ENCODE measurements around the gene SCYGR5. TPM values are rescaled to one million over a fixed set of nuclear protein-coding genes. Genes with fewer than 3 reads are reported as not detected.

The SCYGR5 gene
- polyA plus RNA-seq, 1 donor (not counting 4 experiments of a cell fraction or from before 2014, with no cell fraction given), result not detected

- FAIRE-seq (no peak), DNase-seq (ENCODE audit: low read depth, low spot score) (no peak)
- Histone ChIP-seq H4K20me1 (ENCODE audit: control insufficient read depth, extremely low read depth, insufficient read depth, low read length) (no peaks in the 10 kb centered on the region), H3K4me2 (ENCODE audit: control insufficient read depth, extremely low read depth, insufficient read depth, low read depth, low read length) (no peak overlapping the region), H3K9me3 (ENCODE audit: control insufficient read depth, low read depth, low read length) (peaks cover 1% of the 10 kb centered on the region), H3K27me3 (ENCODE audit: control insufficient read depth, extremely low read depth, insufficient read depth, low read length) (no peaks in the 10 kb centered on the region), H3K9ac (ENCODE audit: control insufficient read depth, extremely low read depth, insufficient read depth, low read length) (no peak overlapping the region), H3K79me2 (ENCODE audit: control insufficient read depth, insufficient read depth, low read length) (no peaks in the 10 kb centered on the region), H3K4me3 (ENCODE audit: control insufficient read depth in 2 of 3, extremely low read depth in 1 of 3, insufficient read depth in 2 of 3, low read depth in 1 of 3, low read length in 3 of 3) (no peak overlapping the region), H3K27ac (ENCODE audit: control insufficient read depth, insufficient read depth, low read length) (no peak overlapping the region), H3K9me1 (ENCODE audit: control insufficient read depth, extremely low read depth, insufficient read depth, low read length) (no peaks in the 10 kb centered on the region), H3K4me1 (ENCODE audit: control insufficient read depth, extremely low read depth, insufficient read depth, low read length) (peaks cover 7% of the 10 kb centered on the region), H2AFZ (ENCODE audit: control insufficient read depth, low read length) (no peak overlapping the region), H3K36me3 (ENCODE audit: control insufficient read depth in 2 of 2, extremely low read depth in 1 of 2, insufficient read depth in 2 of 2, low read length in 2 of 2) (no peaks in the 10 kb centered on the region)
- TF ChIP-seq CTCF (optimal IDR thresholded peaks at IDR 0.05 in 1 of 3, IDR thresholded peaks at IDR 0.05 in 1 of 3, conservative IDR thresholded peaks at IDR 0.05 in 1 of 3; ENCODE audit: extremely low read depth in 1 of 3, insufficient read depth in 2 of 3, low read length in 3 of 3), result no peak
- no peak for TF ChIP-seq EZH2 (IDR thresholded peaks at IDR 0.05; ENCODE audit: low read length)
- dilution Hi-C loops (cut with MboI; ENCODE audit: extremely low pct_ligation_motif_present, low sequenced_read_pairs), result no loop called here
Observed at GRCh38 chr2:227627769-227628168, 38.8 kb upstream of the SCYGR5 start.

- Histone ChIP-seq H2AFZ (ENCODE audit: control insufficient read depth, low read length) (no peak overlapping the region), H3K9ac (ENCODE audit: control insufficient read depth, extremely low read depth, insufficient read depth, low read length) (no peak overlapping the region), H3K36me3 (ENCODE audit: control insufficient read depth in 2 of 2, extremely low read depth in 1 of 2, insufficient read depth in 2 of 2, low read length in 2 of 2) (no peaks in the 10 kb centered on the region), H3K4me3 (ENCODE audit: control insufficient read depth in 2 of 3, extremely low read depth in 1 of 3, insufficient read depth in 2 of 3, low read depth in 1 of 3, low read length in 3 of 3) (no peak overlapping the region), H3K4me2 (ENCODE audit: control insufficient read depth, extremely low read depth, insufficient read depth, low read depth, low read length) (no peak overlapping the region), H3K27me3 (ENCODE audit: control insufficient read depth, extremely low read depth, insufficient read depth, low read length) (no peaks in the 10 kb centered on the region), H3K79me2 (ENCODE audit: control insufficient read depth, insufficient read depth, low read length) (no peaks in the 10 kb centered on the region), H3K4me1 (ENCODE audit: control insufficient read depth, extremely low read depth, insufficient read depth, low read length) (no peaks in the 10 kb centered on the region), H3K9me3 (ENCODE audit: control insufficient read depth, low read depth, low read length) (no peaks in the 10 kb centered on the region), H4K20me1 (ENCODE audit: control insufficient read depth, extremely low read depth, insufficient read depth, low read length) (no peaks in the 10 kb centered on the region), H3K9me1 (ENCODE audit: control insufficient read depth, extremely low read depth, insufficient read depth, low read length) (no peaks in the 10 kb centered on the region), H3K27ac (ENCODE audit: control insufficient read depth, insufficient read depth, low read length) (no peak overlapping the region)
- TF ChIP-seq EZH2 (IDR thresholded peaks at IDR 0.05; ENCODE audit: low read length), result no peak
- FAIRE-seq (no peak), DNase-seq (ENCODE audit: low read depth, low spot score) (no peak)
- dilution Hi-C loops (cut with MboI; ENCODE audit: extremely low pct_ligation_motif_present, low sequenced_read_pairs), result no loop called here
Observed at GRCh38 chr2:227629435-227629834, 37.2 kb upstream of the SCYGR5 start.

GRCh38 chr2:227630322-227630721 lies 36.3 kb upstream of the SCYGR5 start:
- no peak overlapping the region for H3K27ac ChIP-seq (ENCODE audit: control insufficient read depth, insufficient read depth, low read length)
- TF ChIP-seq CTCF (optimal IDR thresholded peaks at IDR 0.05 in 1 of 3, IDR thresholded peaks at IDR 0.05 in 1 of 3, conservative IDR thresholded peaks at IDR 0.05 in 1 of 3; ENCODE audit: extremely low read depth in 1 of 3, insufficient read depth in 2 of 3, low read length in 3 of 3) (no peak), EZH2 (IDR thresholded peaks at IDR 0.05; ENCODE audit: low read length) (no peak)
- H3K27me3 ChIP-seq (ENCODE audit: control insufficient read depth, extremely low read depth, insufficient read depth, low read length), result no peaks in the 10 kb centered on the region
- no peak overlapping the region for H3K4me3 ChIP-seq (ENCODE audit: control insufficient read depth in 2 of 3, extremely low read depth in 1 of 3, insufficient read depth in 2 of 3, low read depth in 1 of 3, low read length in 3 of 3)
- no peaks in the 10 kb centered on the region for H3K36me3 ChIP-seq (ENCODE audit: control insufficient read depth in 2 of 2, extremely low read depth in 1 of 2, insufficient read depth in 2 of 2, low read length in 2 of 2)
- dilution Hi-C loops (cut with MboI; ENCODE audit: extremely low pct_ligation_motif_present, low sequenced_read_pairs), result no loop called here
- H3K9me3 ChIP-seq (ENCODE audit: control insufficient read depth, low read depth, low read length), result no peaks in the 10 kb centered on the region
- FAIRE-seq, result no peak
- no peak overlapping the region for H3K4me2 ChIP-seq (ENCODE audit: control insufficient read depth, extremely low read depth, insufficient read depth, low read depth, low read length)
- no peaks in the 10 kb centered on the region for H3K79me2 ChIP-seq (ENCODE audit: control insufficient read depth, insufficient read depth, low read length)
- no peaks in the 10 kb centered on the region for H4K20me1 ChIP-seq (ENCODE audit: control insufficient read depth, extremely low read depth, insufficient read depth, low read length)
- no peaks in the 10 kb centered on the region for H3K4me1 ChIP-seq (ENCODE audit: control insufficient read depth, extremely low read depth, insufficient read depth, low read length)
- H3K9me1 ChIP-seq (ENCODE audit: control insufficient read depth, extremely low read depth, insufficient read depth, low read length), result no peaks in the 10 kb centered on the region
- DNase-seq (ENCODE audit: low read depth, low spot score), result no peak
- H2AFZ ChIP-seq (ENCODE audit: control insufficient read depth, low read length), result no peak overlapping the region
- H3K9ac ChIP-seq (ENCODE audit: control insufficient read depth, extremely low read depth, insufficient read depth, low read length), result no peak overlapping the region
